K562 (cell line): Measurements from ENCODE around the gene RCOR1. TPM values are rescaled to one million over a fixed set of nuclear protein-coding genes. Genes with fewer than 3 reads are reported as not detected.
A peak's percentile ranks its signal among the peaks of the same experiment; 100 is the strongest.

Experiments
- ATAC-seq: fragments of 200-7000 bp; cut with Tn5 transposase; 3 replicates; pipeline ENCODE4 v1.9.1; 2020; ENCODE audit warnings: moderate library complexity
- BruUV-seq: library from RNA; stranded (reverse); fragments of 400-500 nt; replicated peaks from 2 replicates; lab custom pipeline; 2021; lab: Mats Ljungman, UMichigan
- CTCF ChIA-PET: fragments of 300-600 bp; formaldehyde crosslinking; extraction: SDS; loops from one replicate; lab custom pipeline; 2021; ENCODE audit warnings: low intra/inter-chr PET ratio; lab: Yijun Ruan, JAX
- POLR2A ChIA-PET: fragments of 300-600, 350-650 bp; sonication (Branson Sonifier 250); formaldehyde crosslinking; extraction: SDS; loops from one replicate; lab custom pipeline; 2021; ENCODE audit warnings: antibody characterized with exemption, inconsistent platforms; lab: Yijun Ruan, JAX
- DNase-seq, 4 experiments: peaks; one replicate each; pipeline versions ENCODE4 v3.0.0 to v3.0.0-alpha.2; 2011 to 2018; ENCODE audit warnings: low spot score in 3 of 4, mixed read lengths in 3 of 4; ENCODE audit errors: extremely low read depth in 1 of 4
- FAIRE-seq: peaks from 2 replicates; lab custom pipeline; 2011; peaks lifted over from hg19 to GRCh38; lab: Jason Lieb, UNC
- H2AFZ ChIP-seq: 2 replicates; pipeline ENCODE4 v1.6.0; 2011; ENCODE audit warnings: low read depth, low read length, control low read depth, inconsistent platforms
- H3K27ac ChIP-seq: fragments of 200-600 bp; 3 replicates; pipeline ENCODE4 v1.8.0; 2011; ENCODE audit warnings: low read depth, mild to moderate bottlenecking, control low read depth, inconsistent platforms, low read length, moderate library complexity, mixed read lengths; ENCODE audit errors: extremely low read depth
- H3K27me3 ChIP-seq, 2 experiments: fragments of 300-600 bp in 1 of 2; 2 replicates in 1 of 2; 3 replicates in 1 of 2; pipeline versions ENCODE4 v1.6.0 to v1.8.0; 2011; ENCODE audit warnings: inconsistent platforms in 2 of 2, low read length in 2 of 2, mild to moderate bottlenecking in 1 of 2, mixed read lengths in 1 of 2, moderate library complexity in 1 of 2; ENCODE audit not compliant: control insufficient read depth in 2 of 2, insufficient read depth in 2 of 2
- H3K36me3 ChIP-seq: fragments of 300-600 bp; 3 replicates; pipeline ENCODE4 v1.8.0; 2011; ENCODE audit warnings: mild to moderate bottlenecking, low read length, inconsistent platforms; ENCODE audit not compliant: control insufficient read depth, insufficient read depth
- H3K4me1 ChIP-seq, 2 experiments: fragments of 200-600 bp in 1 of 2; replicated peaks in 1 of 2; 2 replicates in 1 of 2; 3 replicates in 1 of 2; pipeline versions ENCODE4 v1.5.1 to v1.8.0; 2011; ENCODE audit warnings: inconsistent platforms in 2 of 2, low read length in 2 of 2, mild to moderate bottlenecking in 1 of 2, mixed read lengths in 1 of 2, moderate library complexity in 1 of 2; ENCODE audit not compliant: control insufficient read depth in 2 of 2, insufficient read depth in 2 of 2
- H3K4me2 ChIP-seq: 2 replicates; pipeline ENCODE4 v1.6.1; 2011; ENCODE audit warnings: low read length, control low read depth, inconsistent platforms, mixed read lengths; ENCODE audit not compliant: insufficient read depth
- H3K4me3 ChIP-seq: fragments of 200-600 bp; sonication (generic), shearing (Covaris generic); 2 replicates; pipeline ENCODE4 v1.5.1; 2016; ENCODE audit warnings: control low read depth, inconsistent platforms
- H3K79me2 ChIP-seq: fragments of 200-600 bp; 3 replicates; pipeline ENCODE4 v1.8.0; 2011; ENCODE audit warnings: low read length, inconsistent platforms; ENCODE audit not compliant: control insufficient read depth, insufficient read depth
- H3K9ac ChIP-seq, 2 experiments: 2 replicates each; pipeline versions ENCODE4 v1.6.0 to v1.6.1; 2011; ENCODE audit warnings: low read depth in 2 of 2, low read length in 2 of 2, control low read depth in 1 of 2, inconsistent platforms in 1 of 2, mild to moderate bottlenecking in 1 of 2, mixed read lengths in 1 of 2; ENCODE audit not compliant: insufficient read depth in 1 of 2
- H3K9me1 ChIP-seq: one replicate; pipeline ENCODE4 v1.6.0; 2011; ENCODE audit warnings: inconsistent platforms, mild to moderate bottlenecking, low read length, moderate library complexity; ENCODE audit not compliant: control insufficient read depth, insufficient read depth
- H3K9me3 ChIP-seq: replicated peaks from 2 replicates; pipeline ENCODE4 v1.5.1; 2011; ENCODE audit warnings: low read depth, low read length, inconsistent platforms; ENCODE audit not compliant: control insufficient read depth, insufficient read depth
- H4K20me1 ChIP-seq: replicated peaks from 2 replicates; pipeline ENCODE4 v1.6.1; 2011; ENCODE audit warnings: low read length, inconsistent platforms, mixed read lengths; ENCODE audit not compliant: control insufficient read depth, insufficient read depth
- CEBPB ChIP-seq: fragments of 450-650 bp; IDR thresholded peaks from 2 replicates; pipeline ENCODE4 v1.6.1; 2016; ENCODE audit warnings: missing genetic modification characterization, missing compliant biosample characterization
- CEBPG ChIP-seq, 3 experiments: fragments of 200-800 bp in 1 of 3; sonication (Bioruptor generic) in 1 of 3; sonication (generic) in 1 of 3; formaldehyde crosslinking in 1 of 3; IDR thresholded peaks in 2 of 3; conservative IDR thresholded peaks in 1 of 3; 2 replicates each; pipeline versions ENCODE4 v1.6.1 to v1.8.0; 2016 to 2022; ENCODE audit warnings: missing compliant biosample characterization in 2 of 3, missing genetic modification characterization in 2 of 3, mild to moderate bottlenecking in 1 of 3, missing genetic modification reagents in 1 of 3
- DEAF1 ChIP-seq: fragments of 450-650 bp; formaldehyde crosslinking; IDR thresholded peaks from 2 replicates; pipeline ENCODE4 v1.4.0; 2020; ENCODE audit warnings: mild to moderate bottlenecking, moderate library complexity
- DMBX1 ChIP-seq: fragments of 250-450 bp; sonication (Bioruptor Pico); IDR thresholded peaks from 2 replicates; pipeline ENCODE4 v1.8.0; 2022; ENCODE audit warnings: inconsistent platforms, mild to moderate bottlenecking, moderate library complexity, borderline replicate concordance
- GABPB1 ChIP-seq: sonication (generic); formaldehyde crosslinking; IDR thresholded peaks from 2 replicates; pipeline ENCODE4 v1.8.0; 2022; ENCODE audit warnings: mild to moderate bottlenecking, missing genetic modification reagents
- HDGF ChIP-seq: fragments of 450-650 bp; IDR thresholded peaks from 2 replicates; pipeline ENCODE4 v1.6.1; 2016
- ILK ChIP-seq: fragments of 450-650 bp; IDR thresholded peaks from 2 replicates; pipeline ENCODE4 v1.6.1; 2016; ENCODE audit warnings: missing genetic modification characterization, low read depth, mild to moderate bottlenecking, missing compliant biosample characterization, moderate library complexity, borderline replicate concordance
- PPARD ChIP-seq: fragments of 250-450 bp; sonication (Bioruptor Pico); IDR thresholded peaks from 2 replicates; pipeline ENCODE4 v1.8.0; 2022; ENCODE audit warnings: inconsistent platforms, mild to moderate bottlenecking, moderate library complexity
- RAD21 ChIP-seq, 2 experiments: fragments of 250-450 bp in 1 of 2; fragments of 450-650 bp in 1 of 2; sonication (Bioruptor Pico) in 1 of 2; formaldehyde crosslinking in 1 of 2; IDR thresholded peaks in 1 of 2; conservative IDR thresholded peaks in 1 of 2; 2 replicates each; pipeline versions ENCODE4 v1.4.0 to v1.8.0; 2020 to 2022; ENCODE audit warnings: mild to moderate bottlenecking in 2 of 2, moderate library complexity in 1 of 2
- SFPQ ChIP-seq: fragments of 200-400 bp; formaldehyde crosslinking; IDR thresholded peaks from 2 replicates; pipeline ENCODE4 v1.6.1; 2017; ENCODE audit warnings: mild to moderate bottlenecking, low read depth, low read length, moderate library complexity
- XRCC5 ChIP-seq: fragments of 200-400 bp; formaldehyde crosslinking; IDR thresholded peaks from 2 replicates; pipeline ENCODE4 v1.6.1; 2017; ENCODE audit warnings: low read depth, mild to moderate bottlenecking, low read length
- ZC3H8 ChIP-seq: fragments of 450-650 bp; IDR thresholded peaks from 2 replicates; pipeline ENCODE4 v1.6.1; 2017
- ZNF282 ChIP-seq: sonication (generic); formaldehyde crosslinking; IDR thresholded peaks from 2 replicates; pipeline ENCODE4 v1.8.1; 2023; ENCODE audit warnings: missing genetic modification reagents
- ZNF586 ChIP-seq: fragments of 450-650 bp; formaldehyde crosslinking; conservative IDR thresholded peaks from 2 replicates; pipeline ENCODE4 v1.4.0; 2020; ENCODE audit warnings: mild to moderate bottlenecking, moderate library complexity
- WGBS: fragments of 100-300 bp; shearing (Covaris generic); methylation state at CpG from one replicate; pipeline ENCODE4 v1.1.6; 2016; ENCODE audit warnings: low coverage, mixed read lengths; ENCODE audit not compliant: insufficient coverage; ENCODE audit errors: missing lambda C conversion rate; 5-methylcytosine and 5-hydroxymethylcytosine counted together
- in situ Hi-C: fragments of 300-500 bp; cut with MboI; formaldehyde crosslinking; loops from 4 replicates; pipeline ENCODE4 v1.15.0; 2018; ENCODE audit warnings: inconsistent platforms, mixed read lengths
- intact Hi-C: fragments of 100-400 bp; cut with micrococcal nuclease; formaldehyde crosslinking; loops from 2 replicates; pipeline ENCODE4 v1.14.2; 2022
- polyA plus RNA-seq, 8 experiments: library from polyadenylated mRNA; depleted of rRNA in 4 of 8; stranded (reverse) in 5 of 8; unstranded in 3 of 8; fragments of >200 nt; fragmentation: Nextera tagmentation in 2 of 8; fragmentation: Illumina TruSeq in 1 of 8; extraction: Ambion mirVana in 2 of 8; extraction: Trizol in 1 of 8; gene quantifications; 2 replicates each; pipeline versions ENCODE4 v1.2.1 to v1.2.3, GENCODE V29; 2011 to 2014; ENCODE audit warnings: inconsistent platforms in 1 of 8, missing spikeins in 1 of 8
- total RNA-seq, 7 experiments: library from RNA; depleted of rRNA in 6 of 7; stranded (reverse); fragments of >200 nt in 6 of 7; fragmentation: Illumina TruSeq in 2 of 7; extraction: Trizol in 2 of 7; gene quantifications; 2 replicates each; pipeline versions ENCODE4 v1.2.1 to v1.2.3, GENCODE V29; 2011 to 2021; ENCODE audit warnings: low replicate concordance in 1 of 7
- TF ChIP-seq, protein P1 (sequence below): sonication (generic); formaldehyde crosslinking; IDR thresholded peaks from 2 replicates; pipeline ENCODE4 v1.8.1; 2023; ENCODE audit warnings: mild to moderate bottlenecking, missing genetic modification reagents, moderate library complexity
- TF ChIP-seq, protein P2 (sequence below): IDR thresholded peaks from 2 replicates; pipeline ENCODE4 v1.6.1; 2011; ENCODE audit not compliant: insufficient read length; ENCODE audit errors: extremely low read depth

RCOR1 gene
- total and polyA plus RNA-seq, 9 of the 15 experiments (the other 6 are each of a cell fraction or from before 2014, with no cell fraction given): 8.5 to 47.9 (median 20.9) TPM

- no peaks in the 10 kb centered on the region for H3K9me1 ChIP-seq
- ATAC-seq (peak; percentile 37), DNase-seq (peak in 1 of 4 experiments; percentile 26), FAIRE-seq (no peak)
- no peaks in the 10 kb centered on the region for H3K9me3 ChIP-seq
- H3K4me3 ChIP-seq: no peak overlapping the region
- 44% methylated on average over 3 of the region's 3 CpGs for WGBS
- no peak overlapping the region for H2AFZ ChIP-seq
- 0 out of 2 replicates have a peak, but pooled peaks cover 10% of the 10 kb centered on the region for H4K20me1 ChIP-seq
- no peaks in the 10 kb centered on the region for H3K27me3 ChIP-seq
- in situ Hi-C loops: no loop called here
- CTCF ChIA-PET: no interaction called here
- intact Hi-C loops: no loop called here
- H3K9ac ChIP-seq: peak overlapping the region; percentile 35 to 70; a peak in 2 of 4 replicates
- peak overlapping the region; percentile 71 for H3K27ac ChIP-seq
- H3K36me3 ChIP-seq: peaks cover 29% of the 10 kb centered on the region; the same call in 2 of the 3 replicates
- peak overlapping the region; percentile 54 for H3K4me2 ChIP-seq
- H3K4me1 ChIP-seq: peaks cover 23 to 34% of the 10 kb centered on the region in 2 experiments
- BruUV-seq: no TSS peak
- POLR2A ChIA-PET: interaction anchor here (0.6 to 2.3 kb wide), 8 partner anchors 9 to 112 kb away, joined by 3 to 8 read pairs (median 4); no protein-coding TSS in a partner anchor
- peaks cover 97% of the 10 kb centered on the region for H3K79me2 ChIP-seq
- TF ChIP-seq SFPQ (no peak), RAD21 (CRISPR knock-in tag; conservative IDR thresholded peaks at IDR 0.05 in 1 of 2, IDR thresholded peaks at IDR 0.05 in 1 of 2) (no peak), ZNF586 (no peak), GABPB1 (CRISPR knock-in tag) (no peak), ZC3H8 (no peak), PPARD (no peak), CEBPG (CRISPR knock-in tag; IDR thresholded peaks at IDR 0.05) (no peak), CEBPG (tag; conservative IDR thresholded peaks at IDR 0.05 in 1 of 2, IDR thresholded peaks at IDR 0.05 in 1 of 2) (no peak), DMBX1 (CRISPR knock-in tag) (no peak), ZNF282 (no peak), ILK (tag) (no peak), DEAF1 (CRISPR knock-in tag) (no peak), HDGF (no peak), CEBPB (tag) (no peak), XRCC5 (no peak)
- TF ChIP-seq, protein P1, sequence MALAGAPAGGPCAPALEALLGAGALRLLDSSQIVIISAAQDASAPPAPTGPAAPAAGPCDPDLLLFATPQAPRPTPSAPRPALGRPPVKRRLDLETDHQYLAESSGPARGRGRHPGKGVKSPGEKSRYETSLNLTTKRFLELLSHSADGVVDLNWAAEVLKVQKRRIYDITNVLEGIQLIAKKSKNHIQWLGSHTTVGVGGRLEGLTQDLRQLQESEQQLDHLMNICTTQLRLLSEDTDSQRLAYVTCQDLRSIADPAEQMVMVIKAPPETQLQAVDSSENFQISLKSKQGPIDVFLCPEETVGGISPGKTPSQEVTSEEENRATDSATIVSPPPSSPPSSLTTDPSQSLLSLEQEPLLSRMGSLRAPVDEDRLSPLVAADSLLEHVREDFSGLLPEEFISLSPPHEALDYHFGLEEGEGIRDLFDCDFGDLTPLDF (CRISPR knock-in tag): no peak
- TF ChIP-seq, protein P2, sequence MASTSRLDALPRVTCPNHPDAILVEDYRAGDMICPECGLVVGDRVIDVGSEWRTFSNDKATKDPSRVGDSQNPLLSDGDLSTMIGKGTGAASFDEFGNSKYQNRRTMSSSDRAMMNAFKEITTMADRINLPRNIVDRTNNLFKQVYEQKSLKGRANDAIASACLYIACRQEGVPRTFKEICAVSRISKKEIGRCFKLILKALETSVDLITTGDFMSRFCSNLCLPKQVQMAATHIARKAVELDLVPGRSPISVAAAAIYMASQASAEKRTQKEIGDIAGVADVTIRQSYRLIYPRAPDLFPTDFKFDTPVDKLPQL: no peak
Measured at GRCh38 chr14:102629808-102630350, 37.4 kb downstream of the RCOR1 start.
